WTC11 (cell line): ENCODE measurements around the gene AP5B1. TPM values are rescaled to one million over a fixed set of nuclear protein-coding genes. Genes with fewer than 3 reads are reported as not detected.
"Not testable (repeated sequence)": the region's sequence is repeated elsewhere in the genome, so short reads cannot be mapped to it uniquely, and the experiment has no call there.

Experiments used
- ATAC-seq: fragments of 200-7000 bp; cut with Tn5 transposase; 2 replicates; pipeline ENCODE4 v1.10.0; 2021; ENCODE audit warnings: mild to moderate bottlenecking, moderate library complexity
- CTCF ChIA-PET: fragments of 300-600 bp; sonication (Branson Sonifier 250); formaldehyde crosslinking; loops from one replicate; lab custom pipeline; 2021; ENCODE audit warnings: antibody characterized with exemption; lab: Charles Lee
- POLR2A ChIA-PET: fragments of 350-600 bp; sonication (Branson Sonifier 250); formaldehyde crosslinking; loops from one replicate; lab custom pipeline; 2021; ENCODE audit warnings: antibody characterized with exemption; lab: Charles Lee
- DNase-seq: peaks from one replicate; pipeline ENCODE4 v3.0.0; 2021; ENCODE audit warnings: low spot score
- H3K27ac Mint-ChIP-seq: 2 replicates; pipeline ENCODE4 v1.8.0; 2021; ENCODE audit warnings: mixed read lengths
- H3K27me3 Mint-ChIP-seq: 2 replicates; pipeline ENCODE4 v1.8.0; 2021; ENCODE audit warnings: low read depth, mild to moderate bottlenecking, moderate library complexity, mixed read lengths
- H3K36me3 Mint-ChIP-seq: 2 replicates; pipeline ENCODE4 v1.8.0; 2021; ENCODE audit warnings: mixed read lengths
- H3K4me1 Mint-ChIP-seq: 2 replicates; pipeline ENCODE4 v1.8.0; 2022; ENCODE audit warnings: mixed read lengths
- H3K4me3 Mint-ChIP-seq: 2 replicates; pipeline ENCODE4 v1.8.0; 2021; ENCODE audit warnings: mild to moderate bottlenecking, moderate library complexity, mixed read lengths
- H3K9me3 Mint-ChIP-seq: 2 replicates; pipeline ENCODE4 v1.8.0; 2021; ENCODE audit warnings: mixed read lengths
- CBFB ChIP-seq: sonication (generic); formaldehyde crosslinking; IDR thresholded peaks from 2 replicates; pipeline ENCODE4 v1.8.1; 2022; ENCODE audit warnings: mild to moderate bottlenecking, low read depth, missing genetic modification reagents
- E2F4 ChIP-seq: sonication (generic); formaldehyde crosslinking; IDR thresholded peaks from 2 replicates; pipeline ENCODE4 v1.8.1; 2022; ENCODE audit warnings: low read depth, mild to moderate bottlenecking, moderate library complexity, missing genetic modification reagents, borderline replicate concordance
- JUN ChIP-seq: sonication (generic); formaldehyde crosslinking; IDR thresholded peaks from 2 replicates; pipeline ENCODE4 v1.8.0; 2023; ENCODE audit warnings: mild to moderate bottlenecking, missing genetic modification reagents
- RORB ChIP-seq: fragments of 250-450 bp; sonication (Bioruptor Pico); IDR thresholded peaks from 2 replicates; pipeline ENCODE4 v1.9.0; 2021; ENCODE audit warnings: mild to moderate bottlenecking
- SMAD4 ChIP-seq: sonication (generic); formaldehyde crosslinking; IDR thresholded peaks from 2 replicates; pipeline ENCODE4 v1.8.0; 2022; ENCODE audit warnings: mild to moderate bottlenecking, missing genetic modification reagents
- SP1 ChIP-seq: sonication (generic); formaldehyde crosslinking; conservative IDR thresholded peaks from 2 replicates; pipeline ENCODE4 v1.8.1; 2022; ENCODE audit warnings: missing genetic modification reagents
- TEAD4 ChIP-seq: sonication (generic); formaldehyde crosslinking; IDR thresholded peaks from 2 replicates; pipeline ENCODE4 v1.8.0; 2022; ENCODE audit warnings: mild to moderate bottlenecking, missing genetic modification reagents
- ZNF281 ChIP-seq: sonication (generic); formaldehyde crosslinking; IDR thresholded peaks from 2 replicates; pipeline ENCODE4 v1.8.0; 2023; ENCODE audit warnings: mild to moderate bottlenecking, missing genetic modification reagents
- total RNA-seq: library from RNA; stranded (reverse); gene quantifications from 3 replicates; pipeline ENCODE4 v1.2.3, GENCODE V29; 2021
- TF ChIP-seq, protein P1 (sequence below): sonication (generic); formaldehyde crosslinking; IDR thresholded peaks from 2 replicates; pipeline ENCODE4 v1.8.1; 2022; ENCODE audit warnings: mild to moderate bottlenecking, missing genetic modification reagents, moderate library complexity, borderline replicate concordance
- TF ChIP-seq, protein P2 (sequence below): sonication (generic); formaldehyde crosslinking; IDR thresholded peaks from 2 replicates; pipeline ENCODE4 v1.8.0; 2022; ENCODE audit warnings: missing genetic modification reagents

AP5B1 gene
- total RNA-seq, 1 experiment from 2014 or later = 17.2 TPM

DNA sequence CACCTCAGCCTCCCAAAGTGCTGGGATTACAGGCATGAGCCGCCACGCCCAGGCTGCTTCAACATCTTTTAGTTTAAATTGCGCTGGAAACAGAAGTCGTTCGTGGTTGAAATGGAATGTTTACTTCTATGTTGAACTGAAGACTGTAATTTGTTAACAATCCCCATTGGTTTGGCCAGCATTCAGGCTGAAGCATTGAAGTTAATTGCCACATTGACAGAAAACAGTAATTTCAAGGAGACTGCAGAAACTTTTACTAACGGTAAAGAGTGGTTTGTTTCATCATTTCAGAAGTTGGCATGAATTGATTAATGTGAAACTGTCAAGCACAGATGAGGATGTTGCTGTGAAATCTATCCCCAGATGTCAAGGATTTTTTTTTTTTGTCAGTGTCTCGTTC lies 14.2 kb downstream of the AP5B1 start (continued):
- TF ChIP-seq SMAD4 (CRISPR knock-in tag) = no peak
- no peak for TF ChIP-seq JUN
- no peak for TF ChIP-seq SP1

DNA sequence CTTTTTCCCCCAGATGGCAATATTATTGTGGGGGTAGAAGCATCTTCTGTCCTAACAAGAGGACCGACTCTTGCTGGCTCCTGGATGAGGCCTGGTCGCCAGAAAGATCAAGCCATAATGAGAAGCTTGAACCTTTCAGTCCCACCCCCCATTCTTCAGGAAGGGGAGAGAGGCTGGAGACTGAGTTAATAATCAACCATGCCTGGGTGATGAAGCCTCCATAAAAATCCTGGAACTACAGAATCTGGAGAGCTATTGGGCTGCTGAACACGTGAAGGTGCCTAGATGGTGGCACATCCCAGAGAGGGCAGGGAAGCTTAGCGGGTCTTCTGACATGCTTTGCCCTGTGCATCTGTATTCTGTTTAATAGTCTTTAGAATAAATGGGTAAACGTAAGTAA lies 16.3 kb downstream of the AP5B1 start:
- Mint-ChIP-seq H3K27ac (no peak overlapping the region), H3K36me3 (no peaks in the 10 kb centered on the region), H3K27me3 (peaks cover 16% of the 10 kb centered on the region), H3K4me1 (no peaks in the 10 kb centered on the region), H3K4me3 (no peak overlapping the region), H3K9me3 (peaks cover 24% of the 10 kb centered on the region)
- no peak for DNase-seq
- TF ChIP-seq, protein P1, sequence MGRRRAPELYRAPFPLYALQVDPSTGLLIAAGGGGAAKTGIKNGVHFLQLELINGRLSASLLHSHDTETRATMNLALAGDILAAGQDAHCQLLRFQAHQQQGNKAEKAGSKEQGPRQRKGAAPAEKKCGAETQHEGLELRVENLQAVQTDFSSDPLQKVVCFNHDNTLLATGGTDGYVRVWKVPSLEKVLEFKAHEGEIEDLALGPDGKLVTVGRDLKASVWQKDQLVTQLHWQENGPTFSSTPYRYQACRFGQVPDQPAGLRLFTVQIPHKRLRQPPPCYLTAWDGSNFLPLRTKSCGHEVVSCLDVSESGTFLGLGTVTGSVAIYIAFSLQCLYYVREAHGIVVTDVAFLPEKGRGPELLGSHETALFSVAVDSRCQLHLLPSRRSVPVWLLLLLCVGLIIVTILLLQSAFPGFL (CRISPR knock-in tag) = no peak
- TF ChIP-seq, protein P2, sequence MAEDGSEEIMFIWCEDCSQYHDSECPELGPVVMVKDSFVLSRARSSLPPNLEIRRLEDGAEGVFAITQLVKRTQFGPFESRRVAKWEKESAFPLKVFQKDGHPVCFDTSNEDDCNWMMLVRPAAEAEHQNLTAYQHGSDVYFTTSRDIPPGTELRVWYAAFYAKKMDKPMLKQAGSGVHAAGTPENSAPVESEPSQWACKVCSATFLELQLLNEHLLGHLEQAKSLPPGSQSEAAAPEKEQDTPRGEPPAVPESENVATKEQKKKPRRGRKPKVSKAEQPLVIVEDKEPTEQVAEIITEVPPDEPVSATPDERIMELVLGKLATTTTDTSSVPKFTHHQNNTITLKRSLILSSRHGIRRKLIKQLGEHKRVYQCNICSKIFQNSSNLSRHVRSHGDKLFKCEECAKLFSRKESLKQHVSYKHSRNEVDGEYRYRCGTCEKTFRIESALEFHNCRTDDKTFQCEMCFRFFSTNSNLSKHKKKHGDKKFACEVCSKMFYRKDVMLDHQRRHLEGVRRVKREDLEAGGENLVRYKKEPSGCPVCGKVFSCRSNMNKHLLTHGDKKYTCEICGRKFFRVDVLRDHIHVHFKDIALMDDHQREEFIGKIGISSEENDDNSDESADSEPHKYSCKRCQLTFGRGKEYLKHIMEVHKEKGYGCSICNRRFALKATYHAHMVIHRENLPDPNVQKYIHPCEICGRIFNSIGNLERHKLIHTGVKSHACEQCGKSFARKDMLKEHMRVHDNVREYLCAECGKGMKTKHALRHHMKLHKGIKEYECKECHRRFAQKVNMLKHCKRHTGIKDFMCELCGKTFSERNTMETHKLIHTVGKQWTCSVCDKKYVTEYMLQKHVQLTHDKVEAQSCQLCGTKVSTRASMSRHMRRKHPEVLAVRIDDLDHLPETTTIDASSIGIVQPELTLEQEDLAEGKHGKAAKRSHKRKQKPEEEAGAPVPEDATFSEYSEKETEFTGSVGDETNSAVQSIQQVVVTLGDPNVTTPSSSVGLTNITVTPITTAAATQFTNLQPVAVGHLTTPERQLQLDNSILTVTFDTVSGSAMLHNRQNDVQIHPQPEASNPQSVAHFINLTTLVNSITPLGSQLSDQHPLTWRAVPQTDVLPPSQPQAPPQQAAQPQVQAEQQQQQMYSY (CRISPR knock-in tag) = no peak
- CTCF ChIA-PET = interaction anchor here (0.7 to 1.2 kb wide), 4 partner anchors 15 to 139 kb away, joined by 3 to 6 read pairs (median 3); no protein-coding TSS in a partner anchor
- POLR2A ChIA-PET = no interaction called here
- ATAC-seq = no peak

GRCh38 chr11:65762816-65763215 lies 18.0 kb downstream of the AP5B1 start:
- ATAC-seq, H3K4me3 Mint-ChIP-seq, H3K27ac Mint-ChIP-seq, DNase-seq, CTCF ChIA-PET, H3K36me3 Mint-ChIP-seq, POLR2A ChIA-PET, H3K4me1 Mint-ChIP-seq: not testable (repeated sequence)
- peaks cover 21% of the 10 kb centered on the region for H3K27me3 Mint-ChIP-seq
- H3K9me3 Mint-ChIP-seq = peaks cover 26% of the 10 kb centered on the region

DNA sequence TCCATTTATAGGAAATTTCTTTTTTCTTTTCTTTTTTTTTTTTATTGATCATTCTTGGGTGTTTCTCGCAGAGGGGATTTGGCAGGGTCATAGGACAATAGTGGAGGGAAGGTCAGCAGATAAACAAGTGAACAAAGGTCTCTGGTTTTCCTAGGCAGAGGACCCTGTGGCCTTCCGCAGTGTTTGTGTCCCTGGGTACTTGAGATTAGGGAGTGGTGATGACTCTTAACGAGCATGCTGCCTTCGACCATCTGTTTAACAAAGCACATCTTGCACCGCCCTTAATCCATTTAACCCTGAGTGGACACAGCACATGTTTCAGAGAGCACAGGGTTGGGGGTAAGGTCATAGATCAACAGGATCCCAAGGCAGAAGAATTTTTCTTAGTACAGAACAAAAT lies 18.6 kb downstream of the AP5B1 start:
- H3K4me3 Mint-ChIP-seq, POLR2A ChIA-PET, DNase-seq, ATAC-seq, H3K27ac Mint-ChIP-seq, H3K36me3 Mint-ChIP-seq, H3K4me1 Mint-ChIP-seq, CTCF ChIA-PET: not testable (repeated sequence)
- Mint-ChIP-seq H3K9me3 (peaks cover 31% of the 10 kb centered on the region), H3K27me3 (peaks cover 21% of the 10 kb centered on the region)

GRCh38 chr11:65745049-65745448 lies 35.7 kb downstream of the AP5B1 start:
- Mint-ChIP-seq H3K4me1 (no peaks in the 10 kb centered on the region), H3K27me3 (peaks cover 39% of the 10 kb centered on the region), H3K4me3 (no peak overlapping the region), H3K36me3 (no peaks in the 10 kb centered on the region), H3K9me3 (peaks cover 14% of the 10 kb centered on the region; the same call in 1 of the 2 replicates), H3K27ac (no peak overlapping the region)
- POLR2A ChIA-PET = interaction anchor here (1.6 kb wide), 1 partner anchor 115 kb away, joined by 3 read pairs; no protein-coding TSS in a partner anchor
- ATAC-seq (no peak), DNase-seq (no peak)
- no peak for TF ChIP-seq ZNF281 (CRISPR knock-in tag)
- TF ChIP-seq TEAD4 (CRISPR knock-in tag) = no peak
- TF ChIP-seq E2F4 (CRISPR knock-in tag) = no peak
- no peak for TF ChIP-seq SMAD4 (CRISPR knock-in tag)
- TF ChIP-seq RORB = no peak
- no peak for TF ChIP-seq CBFB (CRISPR knock-in tag)
- CTCF ChIA-PET = interaction anchor here (0.6 to 2.4 kb wide), 34 partner anchors 9 to 1641 kb away, joined by 3 to 41 read pairs (median 6); partner anchors contain the start of genes AP5B1, CCDC85B, FIBP and KAT5
